ENCODE data around the gene PLEKHA7.
A peak's percentile ranks its signal among the peaks of the same experiment; 100 is the strongest.
"Not testable (repeated sequence)": the region's sequence is repeated elsewhere in the genome, so short reads cannot be mapped to it uniquely, and the experiment has no call there.

PLEKHA7 gene

GRCh38 chr11:16902182-16902581 is 112.0 kb downstream of the PLEKHA7 start:
- no peak for DNase-seq

- no peak for DNase-seq
These were observed 113.7 kb downstream of the PLEKHA7 start for GRCh38 chr11:16900491-16900890.

- no peak for DNase-seq
These were observed 114.4 kb downstream of the PLEKHA7 start for GRCh38 chr11:16899708-16900303.

GRCh38 chr11:16898274-16898985 is 115.8 kb downstream of the PLEKHA7 start:
- DNase-seq = no peak

- peak; percentile 91 to 94 for DNase-seq
These were observed 116.6 kb downstream of the PLEKHA7 start for GRCh38 chr11:16897470-16898061.

- no peak for DNase-seq
These were observed 117.3 kb downstream of the PLEKHA7 start for GRCh38 chr11:16896729-16897469.

- no peak for DNase-seq
These were observed 118.9 kb downstream of the PLEKHA7 start for GRCh38 chr11:16895306-16895705.

- peak in 1 of 2 experiments; percentile 7 for DNase-seq
These were observed 120.7 kb downstream of the PLEKHA7 start for GRCh38 chr11:16893456-16894066.

GRCh38 chr11:16891964-16892363 is 122.2 kb downstream of the PLEKHA7 start:
- DNase-seq = no peak

GRCh38 chr11:16891165-16891564 is 123.0 kb downstream of the PLEKHA7 start:
- DNase-seq = no peak

- no peak for DNase-seq
These were observed 123.8 kb downstream of the PLEKHA7 start for GRCh38 chr11:16890442-16890841.

GRCh38 chr11:16889905-16890304 is 124.3 kb downstream of the PLEKHA7 start:
- no peak for DNase-seq

GRCh38 chr11:16889010-16889409 is 125.2 kb downstream of the PLEKHA7 start:
- DNase-seq = not testable (repeated sequence)

GRCh38 chr11:16887887-16888286 is 126.3 kb downstream of the PLEKHA7 start:
- not testable (repeated sequence) for DNase-seq

GRCh38 chr11:16883174-16883573 is 131.0 kb downstream of the PLEKHA7 start:
- DNase-seq = peak in 1 of 2 experiments; percentile 39

GRCh38 chr11:16881766-16882165 is 132.4 kb downstream of the PLEKHA7 start:
- DNase-seq = no peak

GRCh38 chr11:16881074-16881709 is 133.0 kb downstream of the PLEKHA7 start:
- DNase-seq = peak; percentile 72 to 88

GRCh38 chr11:16880184-16880801 is 133.9 kb downstream of the PLEKHA7 start:
- no peak for DNase-seq

GRCh38 chr11:16879690-16880089 is 134.5 kb downstream of the PLEKHA7 start:
- no peak for DNase-seq

GRCh38 chr11:16876837-16877236 is 137.4 kb downstream of the PLEKHA7 start:
- no peak for DNase-seq

- DNase-seq = no peak
These were observed 138.0 kb downstream of the PLEKHA7 start for GRCh38 chr11:16876053-16876752.
